ENCODE results near the gene LARGE1.

Gene LARGE1

GRCh38 chr22:33584152-33584551 lies 336.1 kb downstream of the LARGE1 start:
- DNase-seq (ENCODE audit: low read depth): no peak
- H3K4me3 ChIP-seq (ENCODE audit: low read length): no peak overlapping the region
- TF ChIP-seq CTCF (IDR thresholded peaks at IDR 0.05; ENCODE audit: insufficient read depth, low read depth, low read length, missing control alignments): no peak

GRCh38 chr22:33582822-33583400 lies 337.4 kb downstream of the LARGE1 start:
- no peak overlapping the region for H3K4me3 ChIP-seq (ENCODE audit: low read length)
- no peak for TF ChIP-seq CTCF (IDR thresholded peaks at IDR 0.05; ENCODE audit: insufficient read depth, low read depth, low read length, missing control alignments)
- DNase-seq (ENCODE audit: low read depth): no peak

- TF ChIP-seq CTCF (IDR thresholded peaks at IDR 0.05; ENCODE audit: insufficient read depth, low read depth, low read length, missing control alignments): no peak
- DNase-seq (ENCODE audit: low read depth): no peak
- H3K4me3 ChIP-seq (ENCODE audit: low read length): no peak overlapping the region
Measured at GRCh38 chr22:33580310-33580709, 340.0 kb downstream of the LARGE1 start.

GRCh38 chr22:33579448-33580093 lies 340.7 kb downstream of the LARGE1 start:
- H3K4me3 ChIP-seq (ENCODE audit: low read length): no peak overlapping the region
- TF ChIP-seq CTCF (IDR thresholded peaks at IDR 0.05; ENCODE audit: insufficient read depth, low read depth, low read length, missing control alignments): peak; percentile 76
- DNase-seq (ENCODE audit: low read depth): peak; percentile 15

GRCh38 chr22:33578752-33579151 lies 341.5 kb downstream of the LARGE1 start:
- no peak overlapping the region for H3K4me3 ChIP-seq (ENCODE audit: low read length)
- no peak for DNase-seq (ENCODE audit: low read depth)

GRCh38 chr22:33577862-33578411 lies 342.3 kb downstream of the LARGE1 start:
- no peak for TF ChIP-seq CTCF (IDR thresholded peaks at IDR 0.05; ENCODE audit: insufficient read depth, low read depth, low read length, missing control alignments)
- DNase-seq (ENCODE audit: low read depth): no peak
- no peak overlapping the region for H3K4me3 ChIP-seq (ENCODE audit: low read length)

More at GRCh38 chr22:33578752-33579151, 341.5 kb downstream of the LARGE1 start:
- TF ChIP-seq CTCF (IDR thresholded peaks at IDR 0.05; ENCODE audit: insufficient read depth, low read depth, low read length, missing control alignments): no peak

Data from epithelial cell of esophagus (primary cell).